Panc1 (cell line): ENCODE results near the gene RNF224.

Experiments used
- POLR2AphosphoS5 ChIP-seq: IDR thresholded peaks from 2 replicates; pipeline ENCODE4 v1.6.1; 2012; ENCODE audit warnings: mild to moderate bottlenecking, low read depth, low read length, moderate library complexity
- TF ChIP-seq, protein P1 (sequence below): fragments of 450-650 bp; IDR thresholded peaks from 2 replicates; pipeline ENCODE4 v1.5.1; 2017; ENCODE audit warnings: mild to moderate bottlenecking
- TF ChIP-seq, protein P2 (sequence below), 2 experiments: IDR thresholded peaks; 2 replicates each; pipeline ENCODE4 v1.6.1; 2011 to 2012; ENCODE audit warnings: low read depth in 2 of 2, control low read depth in 1 of 2, low read length in 1 of 2, mild to moderate bottlenecking in 1 of 2, moderate library complexity in 1 of 2; ENCODE audit not compliant: insufficient read depth in 1 of 2

DNA sequence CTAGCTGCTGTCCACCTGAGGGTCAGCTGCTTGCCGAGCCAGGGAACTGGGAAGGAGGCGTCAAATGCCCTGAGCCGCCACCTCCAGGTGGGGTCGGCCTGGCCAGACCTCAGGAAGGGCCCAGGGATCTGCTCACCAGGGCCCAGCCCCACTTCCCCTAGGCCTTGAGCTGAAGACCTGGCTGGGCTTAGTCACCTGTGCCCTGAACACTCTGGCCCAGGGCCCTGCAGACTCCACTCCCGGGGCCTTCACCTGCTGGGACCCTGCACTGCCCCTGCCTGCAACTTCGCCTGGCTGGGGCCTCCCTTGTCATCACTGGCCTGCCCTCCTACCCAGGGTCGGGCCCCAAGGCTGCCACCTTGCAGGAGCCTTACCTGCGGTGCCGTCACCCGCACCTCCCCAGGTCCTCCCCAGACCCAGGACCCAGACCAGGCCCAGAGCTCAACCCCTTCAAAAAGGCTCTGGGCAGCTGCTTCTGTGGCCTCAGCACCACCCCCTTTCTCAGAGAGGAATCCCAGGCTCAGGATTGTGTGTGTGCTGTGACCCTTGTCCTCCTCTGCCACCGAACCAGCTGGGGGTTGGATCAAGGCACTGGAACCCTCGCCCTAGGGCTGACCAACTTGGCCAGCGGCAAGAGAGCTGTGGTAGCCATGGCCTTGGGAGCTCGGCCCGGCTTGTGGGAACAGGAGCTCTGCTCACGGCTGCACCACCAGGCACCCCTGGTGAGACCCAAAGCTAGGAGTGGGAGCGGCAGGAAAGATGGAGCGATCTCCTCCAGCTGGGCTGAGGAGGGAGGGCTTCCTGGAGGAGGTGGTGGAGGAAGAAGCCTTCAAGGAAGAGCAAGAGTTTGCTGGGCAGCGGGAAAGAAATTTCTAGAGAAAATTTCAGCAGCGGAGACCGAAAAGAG is 26.7 kb downstream of the RNF224 start:
- TF ChIP-seq, protein P1, sequence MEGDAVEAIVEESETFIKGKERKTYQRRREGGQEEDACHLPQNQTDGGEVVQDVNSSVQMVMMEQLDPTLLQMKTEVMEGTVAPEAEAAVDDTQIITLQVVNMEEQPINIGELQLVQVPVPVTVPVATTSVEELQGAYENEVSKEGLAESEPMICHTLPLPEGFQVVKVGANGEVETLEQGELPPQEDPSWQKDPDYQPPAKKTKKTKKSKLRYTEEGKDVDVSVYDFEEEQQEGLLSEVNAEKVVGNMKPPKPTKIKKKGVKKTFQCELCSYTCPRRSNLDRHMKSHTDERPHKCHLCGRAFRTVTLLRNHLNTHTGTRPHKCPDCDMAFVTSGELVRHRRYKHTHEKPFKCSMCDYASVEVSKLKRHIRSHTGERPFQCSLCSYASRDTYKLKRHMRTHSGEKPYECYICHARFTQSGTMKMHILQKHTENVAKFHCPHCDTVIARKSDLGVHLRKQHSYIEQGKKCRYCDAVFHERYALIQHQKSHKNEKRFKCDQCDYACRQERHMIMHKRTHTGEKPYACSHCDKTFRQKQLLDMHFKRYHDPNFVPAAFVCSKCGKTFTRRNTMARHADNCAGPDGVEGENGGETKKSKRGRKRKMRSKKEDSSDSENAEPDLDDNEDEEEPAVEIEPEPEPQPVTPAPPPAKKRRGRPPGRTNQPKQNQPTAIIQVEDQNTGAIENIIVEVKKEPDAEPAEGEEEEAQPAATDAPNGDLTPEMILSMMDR: no peak
- no peak for TF ChIP-seq POLR2AphosphoS5
- TF ChIP-seq, protein P2, sequence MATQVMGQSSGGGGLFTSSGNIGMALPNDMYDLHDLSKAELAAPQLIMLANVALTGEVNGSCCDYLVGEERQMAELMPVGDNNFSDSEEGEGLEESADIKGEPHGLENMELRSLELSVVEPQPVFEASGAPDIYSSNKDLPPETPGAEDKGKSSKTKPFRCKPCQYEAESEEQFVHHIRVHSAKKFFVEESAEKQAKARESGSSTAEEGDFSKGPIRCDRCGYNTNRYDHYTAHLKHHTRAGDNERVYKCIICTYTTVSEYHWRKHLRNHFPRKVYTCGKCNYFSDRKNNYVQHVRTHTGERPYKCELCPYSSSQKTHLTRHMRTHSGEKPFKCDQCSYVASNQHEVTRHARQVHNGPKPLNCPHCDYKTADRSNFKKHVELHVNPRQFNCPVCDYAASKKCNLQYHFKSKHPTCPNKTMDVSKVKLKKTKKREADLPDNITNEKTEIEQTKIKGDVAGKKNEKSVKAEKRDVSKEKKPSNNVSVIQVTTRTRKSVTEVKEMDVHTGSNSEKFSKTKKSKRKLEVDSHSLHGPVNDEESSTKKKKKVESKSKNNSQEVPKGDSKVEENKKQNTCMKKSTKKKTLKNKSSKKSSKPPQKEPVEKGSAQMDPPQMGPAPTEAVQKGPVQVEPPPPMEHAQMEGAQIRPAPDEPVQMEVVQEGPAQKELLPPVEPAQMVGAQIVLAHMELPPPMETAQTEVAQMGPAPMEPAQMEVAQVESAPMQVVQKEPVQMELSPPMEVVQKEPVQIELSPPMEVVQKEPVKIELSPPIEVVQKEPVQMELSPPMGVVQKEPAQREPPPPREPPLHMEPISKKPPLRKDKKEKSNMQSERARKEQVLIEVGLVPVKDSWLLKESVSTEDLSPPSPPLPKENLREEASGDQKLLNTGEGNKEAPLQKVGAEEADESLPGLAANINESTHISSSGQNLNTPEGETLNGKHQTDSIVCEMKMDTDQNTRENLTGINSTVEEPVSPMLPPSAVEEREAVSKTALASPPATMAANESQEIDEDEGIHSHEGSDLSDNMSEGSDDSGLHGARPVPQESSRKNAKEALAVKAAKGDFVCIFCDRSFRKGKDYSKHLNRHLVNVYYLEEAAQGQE (IDR thresholded peaks at IDR 0.05; ENCODE audit: insufficient read depth in 1 of 2, low read depth in 2 of 2, low read length in 1 of 2): no peak
